ENCODE results near the gene MBP.
"Not testable (repeated sequence)": the region's sequence is repeated elsewhere in the genome, so short reads cannot be mapped to it uniquely, and the experiment has no call there.

Gene MBP

GRCh38 chr18:76972241-76972640, 160.3 kb downstream of the MBP start:
- Histone ChIP-seq H3K36me3 (peaks cover 0 to 22% (median 5%) of the 10 kb centered on the region in 3 donors), H3K4me3 (no peak overlapping the region), H3K27ac (no peak overlapping the region), H3K27me3 (no peaks in the 10 kb centered on the region), H3K9me3 (no peaks in the 10 kb centered on the region), H3K4me1 (no peaks in the 10 kb centered on the region)
- no peak for TF ChIP-seq CTCF (IDR thresholded peaks at IDR 0.05)
- intact Hi-C loops (cut with DNase I; ENCODE audit: low total_unique reads): no loop called here
- no peak for DNase-seq

- Histone ChIP-seq H3K36me3 (peaks cover 0 to 22% (median 9%) of the 10 kb centered on the region in 3 donors), H3K27me3 (no peaks in the 10 kb centered on the region), H3K4me3 (no peak overlapping the region), H3K27ac (no peak overlapping the region), H3K9me3 (no peaks in the 10 kb centered on the region), H3K4me1 (no peaks in the 10 kb centered on the region)
- DNase-seq: no peak
- intact Hi-C loops (cut with DNase I; ENCODE audit: low total_unique reads): no loop called here
- no peak for TF ChIP-seq CTCF (IDR thresholded peaks at IDR 0.05)
Measured at GRCh38 chr18:76970770-76971559, 161.6 kb downstream of the MBP start.

- Histone ChIP-seq H3K9me3 (no peaks in the 10 kb centered on the region), H3K36me3 (peaks cover 0 to 11% (median 9%) of the 10 kb centered on the region in 3 donors), H3K4me1 (no peaks in the 10 kb centered on the region), H3K27ac (no peak overlapping the region), H3K27me3 (no peaks in the 10 kb centered on the region), H3K4me3 (no peak overlapping the region)
- no peak for TF ChIP-seq CTCF (IDR thresholded peaks at IDR 0.05)
- intact Hi-C loops (cut with DNase I; ENCODE audit: low total_unique reads): no loop called here
- DNase-seq: no peak
Measured at GRCh38 chr18:76967721-76968472, 164.7 kb downstream of the MBP start.

- H3K27me3 ChIP-seq; H3K4me3 ChIP-seq; H3K27ac ChIP-seq; intact Hi-C loops (cut with DNase I; ENCODE audit: low total_unique reads); H3K9me3 ChIP-seq; H3K4me1 ChIP-seq; DNase-seq: not testable (repeated sequence)
- peaks cover 0 to 11% (median 9%) of the 10 kb centered on the region in 3 donors for H3K36me3 ChIP-seq
Measured at GRCh38 chr18:76967299-76967698, 165.3 kb downstream of the MBP start.

GRCh38 chr18:76965555-76966151, 166.9 kb downstream of the MBP start:
- intact Hi-C loops (cut with DNase I; ENCODE audit: low total_unique reads); DNase-seq; H3K4me1 ChIP-seq; H3K27me3 ChIP-seq; H3K9me3 ChIP-seq; H3K4me3 ChIP-seq; H3K27ac ChIP-seq: not testable (repeated sequence)
- H3K36me3 ChIP-seq: peaks cover 13 to 24% (median 18%) of the 10 kb centered on the region in 3 donors

- Histone ChIP-seq H3K36me3 (peaks cover 26 to 36% (median 31%) of the 10 kb centered on the region in 3 donors), H3K4me3 (no peak overlapping the region), H3K4me1 (peaks cover 0 to 1% (median 0%) of the 10 kb centered on the region in 4 donors), H3K27ac (no peak overlapping the region), H3K9me3 (no peaks in the 10 kb centered on the region), H3K27me3 (no peaks in the 10 kb centered on the region)
- intact Hi-C loops (cut with DNase I; ENCODE audit: low total_unique reads): no loop called here
- DNase-seq: no peak
- TF ChIP-seq CTCF (IDR thresholded peaks at IDR 0.05): no peak
Measured at GRCh38 chr18:76963936-76964335, 168.6 kb downstream of the MBP start.
